Right lobe of liver (tissue), 4 donors: ENCODE results near the gene APP.

Experiments
- POLR2A ChIP-seq: fragments of 450-650 bp; IDR thresholded peaks from one replicate; pipeline ENCODE4 v1.6.1; 2017; ENCODE audit warnings: antibody characterized with exemption, mild to moderate bottlenecking
- TF ChIP-seq, protein P1 (sequence below), 4 donors: fragments of 200-600 bp in 3 of 4; fragments of 450-650 bp in 1 of 4; IDR thresholded peaks; one replicate each; pipeline versions ENCODE4 v1.5.1 to v1.8.0; 2016 to 2022; ENCODE audit warnings: antibody characterized with exemption in 4 of 4, mild to moderate bottlenecking in 2 of 4
- donor health status: DM: no; HTN: no; CAD: no.
- donor health status: DM: no; HTN: no; CAD: no.
- donor health status: DM: no; HTN: yes; CAD: no.

DNA sequence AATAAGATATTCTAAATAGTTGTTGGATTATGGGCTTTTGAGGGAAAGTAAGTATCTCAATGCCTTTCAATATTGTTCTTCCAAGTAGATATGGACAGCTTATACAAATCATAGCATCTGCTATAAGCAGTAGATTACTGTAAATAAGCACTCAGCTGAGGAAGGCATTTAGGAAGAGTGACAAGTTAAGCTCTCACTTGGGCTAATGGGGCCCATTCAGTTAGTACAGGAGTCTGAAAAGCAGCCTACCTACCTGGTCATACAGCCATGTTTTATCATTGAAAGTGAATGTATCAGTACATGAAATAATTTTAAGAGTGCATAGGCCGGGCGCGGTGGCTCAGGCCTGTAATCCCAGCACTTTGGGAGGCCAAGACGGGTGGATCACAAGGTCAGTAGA, 73.1 kb downstream of the APP start:
- TF ChIP-seq, protein P1, sequence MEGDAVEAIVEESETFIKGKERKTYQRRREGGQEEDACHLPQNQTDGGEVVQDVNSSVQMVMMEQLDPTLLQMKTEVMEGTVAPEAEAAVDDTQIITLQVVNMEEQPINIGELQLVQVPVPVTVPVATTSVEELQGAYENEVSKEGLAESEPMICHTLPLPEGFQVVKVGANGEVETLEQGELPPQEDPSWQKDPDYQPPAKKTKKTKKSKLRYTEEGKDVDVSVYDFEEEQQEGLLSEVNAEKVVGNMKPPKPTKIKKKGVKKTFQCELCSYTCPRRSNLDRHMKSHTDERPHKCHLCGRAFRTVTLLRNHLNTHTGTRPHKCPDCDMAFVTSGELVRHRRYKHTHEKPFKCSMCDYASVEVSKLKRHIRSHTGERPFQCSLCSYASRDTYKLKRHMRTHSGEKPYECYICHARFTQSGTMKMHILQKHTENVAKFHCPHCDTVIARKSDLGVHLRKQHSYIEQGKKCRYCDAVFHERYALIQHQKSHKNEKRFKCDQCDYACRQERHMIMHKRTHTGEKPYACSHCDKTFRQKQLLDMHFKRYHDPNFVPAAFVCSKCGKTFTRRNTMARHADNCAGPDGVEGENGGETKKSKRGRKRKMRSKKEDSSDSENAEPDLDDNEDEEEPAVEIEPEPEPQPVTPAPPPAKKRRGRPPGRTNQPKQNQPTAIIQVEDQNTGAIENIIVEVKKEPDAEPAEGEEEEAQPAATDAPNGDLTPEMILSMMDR (IDR thresholded peaks at IDR 0.05) = no peak
- no peak for TF ChIP-seq POLR2A
